Ectodermal cell (in vitro differentiated cells): ENCODE measurements around the gene BRSK2.

ENCODE experiments used
- H3K27ac ChIP-seq: 2 replicates; pipeline ENCODE4 v1.7.0; 2013; ENCODE audit warnings: mild to moderate bottlenecking, low read depth, low read length; ENCODE audit not compliant: insufficient read depth, poor library complexity, severe bottlenecking
- H3K27me3 ChIP-seq: 2 replicates; pipeline ENCODE4 v1.7.0; 2013; ENCODE audit warnings: mild to moderate bottlenecking, low read length; ENCODE audit not compliant: insufficient read depth, control insufficient read depth, poor library complexity, severe bottlenecking
- H3K36me3 ChIP-seq: one replicate; pipeline ENCODE4 v1.7.0; 2013; ENCODE audit warnings: low read length; ENCODE audit not compliant: control insufficient read depth, insufficient read depth
- H3K4me1 ChIP-seq: one replicate; pipeline ENCODE4 v1.7.0; 2013; ENCODE audit warnings: low read length; ENCODE audit not compliant: control insufficient read depth, insufficient read depth
- H3K4me3 ChIP-seq: 2 replicates; pipeline ENCODE4 v1.7.0; 2013; ENCODE audit warnings: low read depth, low read length, control low read depth; ENCODE audit not compliant: insufficient read depth
- H3K9me3 ChIP-seq: 2 replicates; pipeline ENCODE4 v1.7.0; 2013; ENCODE audit warnings: mild to moderate bottlenecking, low read length, moderate library complexity; ENCODE audit not compliant: control insufficient read depth
- WGBS, 2 experiments: methylation state at CpG; one replicate each; pipeline ENCODE4 v1.1.7; 2013; ENCODE audit warnings: missing lambda C conversion rate in 2 of 2; 5-methylcytosine and 5-hydroxymethylcytosine counted together

BRSK2 gene

DNA sequence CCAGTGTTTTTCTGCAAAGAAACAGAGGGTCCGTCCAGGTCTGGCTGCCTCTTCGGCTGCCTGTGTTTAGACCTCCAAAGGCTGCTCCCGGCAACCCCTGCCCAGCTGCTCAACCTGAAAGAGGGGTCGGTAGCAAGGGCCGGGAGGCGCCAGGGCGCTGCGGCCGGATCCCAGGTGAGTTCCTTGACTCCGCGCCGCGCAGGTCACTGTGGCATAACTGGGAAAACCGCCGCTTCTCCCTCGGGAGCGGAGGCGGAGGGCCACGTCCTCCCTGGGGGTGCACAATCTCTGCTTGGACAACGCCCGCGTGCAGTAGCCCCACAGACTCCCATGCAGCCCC is 1.0 kb upstream of the BRSK2 start:
- peak overlapping the region; percentile 51 for H3K4me3 ChIP-seq
- no peaks in the 10 kb centered on the region for H3K36me3 ChIP-seq
- H3K9me3 ChIP-seq, result no peaks in the 10 kb centered on the region
- H3K27me3 ChIP-seq, result peaks cover 29% of the 10 kb centered on the region
- no peak overlapping the region for H3K27ac ChIP-seq
- H3K4me1 ChIP-seq, result peaks cover 13% of the 10 kb centered on the region
- 5% methylated on average over 22 of the region's 22 CpGs for WGBS, 2 experiments

DNA sequence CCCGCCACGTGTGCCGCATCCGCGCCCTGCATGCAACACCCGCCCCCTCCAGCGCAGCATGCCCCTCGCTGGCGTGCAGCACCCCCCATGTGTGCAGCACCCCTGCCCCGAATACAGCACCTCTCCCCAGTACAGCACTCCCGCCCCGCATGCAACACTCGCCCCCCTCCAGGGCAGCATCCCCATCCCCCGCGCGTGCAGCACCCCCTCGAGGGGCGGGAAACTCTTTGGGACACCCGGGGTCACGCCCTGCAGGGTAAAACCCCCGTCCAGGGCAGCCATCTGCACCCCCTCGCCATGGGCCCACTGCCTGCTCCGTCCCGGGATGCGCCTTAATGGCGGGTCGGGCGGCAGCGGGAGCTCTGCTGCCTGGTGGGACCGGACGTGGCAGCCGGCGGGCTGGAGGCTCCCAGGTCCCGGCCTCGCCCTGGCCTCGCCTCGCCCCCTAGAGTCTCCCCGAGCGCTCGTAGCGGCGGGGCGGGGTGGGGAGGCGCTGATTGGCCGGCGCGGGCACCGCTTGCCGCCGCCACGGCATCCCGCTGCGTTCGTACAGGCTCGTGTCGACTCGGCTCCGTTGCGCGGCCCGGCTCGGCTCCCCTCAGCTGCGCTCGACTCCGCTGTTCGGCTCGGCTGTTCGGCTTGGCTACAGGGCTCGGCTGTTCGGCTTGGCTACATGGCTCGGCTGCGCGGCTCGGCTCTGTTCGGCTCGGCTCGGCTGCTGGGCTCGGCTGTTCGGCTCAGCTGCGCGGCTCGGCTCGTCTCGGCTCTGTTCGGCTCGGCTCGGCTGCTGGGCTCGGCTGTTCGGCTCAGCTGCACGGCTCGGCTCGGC is 417 bp upstream of the BRSK2 start:
- Histone ChIP-seq H3K27ac (no peak overlapping the region), H3K9me3 (no peaks in the 10 kb centered on the region), H3K36me3 (no peaks in the 10 kb centered on the region), H3K4me3 (peak overlapping the region; percentile 51), H3K27me3 (peaks cover 29% of the 10 kb centered on the region), H3K4me1 (peaks cover 13% of the 10 kb centered on the region)
- WGBS, 2 experiments, result 0% methylated on average over 92 of the region's 92 CpGs

GRCh38 chr11:1390569-1391164 is 933 bp downstream of the BRSK2 start:
- H3K27ac ChIP-seq, result no peak overlapping the region
- H3K4me3 ChIP-seq, result peak overlapping the region; percentile 51
- no peaks in the 10 kb centered on the region for H3K9me3 ChIP-seq
- no peaks in the 10 kb centered on the region for H3K36me3 ChIP-seq
- WGBS, 2 experiments, result 2% methylated on average over 73 of the region's 73 CpGs
- H3K4me1 ChIP-seq, result peaks cover 13% of the 10 kb centered on the region
- H3K27me3 ChIP-seq, result peaks cover 29% of the 10 kb centered on the region

GRCh38 chr11:1391165-1392075 is 1.7 kb downstream of the BRSK2 start:
- Histone ChIP-seq H3K27ac (no peak overlapping the region), H3K9me3 (no peaks in the 10 kb centered on the region), H3K27me3 (peaks cover 29% of the 10 kb centered on the region), H3K36me3 (no peaks in the 10 kb centered on the region), H3K4me3 (peak overlapping the region; percentile 51), H3K4me1 (peaks cover 13% of the 10 kb centered on the region)
- WGBS, 2 experiments, result 61 to 63% methylated on average over 35 of the region's 35 CpGs

DNA sequence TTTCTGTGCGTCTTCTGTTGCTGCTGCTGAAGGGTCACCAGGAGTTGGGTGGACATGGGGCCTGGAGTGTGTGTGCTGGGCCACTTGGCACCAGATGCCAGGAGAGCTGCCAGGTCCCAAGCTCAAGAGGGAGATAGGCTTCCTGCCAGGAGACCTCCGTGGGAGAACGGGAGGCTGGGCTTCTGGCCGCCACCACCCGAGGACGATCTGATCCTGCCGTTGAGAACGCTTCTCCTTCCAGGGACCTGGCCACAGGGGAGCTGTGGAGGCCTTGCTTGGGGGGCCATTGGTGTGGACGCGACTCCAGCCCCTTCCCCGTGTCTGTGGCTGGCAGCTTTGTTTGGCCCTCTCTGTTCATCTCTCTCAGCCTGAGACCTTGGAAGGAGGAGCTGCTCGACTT is 2.4 kb downstream of the BRSK2 start:
- Histone ChIP-seq H3K27me3 (peaks cover 29% of the 10 kb centered on the region), H3K4me1 (peaks cover 13% of the 10 kb centered on the region), H3K9me3 (no peaks in the 10 kb centered on the region), H3K27ac (no peak overlapping the region), H3K4me3 (no peak overlapping the region), H3K36me3 (no peaks in the 10 kb centered on the region)
- 93% methylated on average over 12 of the region's 12 CpGs for WGBS, 2 experiments

DNA sequence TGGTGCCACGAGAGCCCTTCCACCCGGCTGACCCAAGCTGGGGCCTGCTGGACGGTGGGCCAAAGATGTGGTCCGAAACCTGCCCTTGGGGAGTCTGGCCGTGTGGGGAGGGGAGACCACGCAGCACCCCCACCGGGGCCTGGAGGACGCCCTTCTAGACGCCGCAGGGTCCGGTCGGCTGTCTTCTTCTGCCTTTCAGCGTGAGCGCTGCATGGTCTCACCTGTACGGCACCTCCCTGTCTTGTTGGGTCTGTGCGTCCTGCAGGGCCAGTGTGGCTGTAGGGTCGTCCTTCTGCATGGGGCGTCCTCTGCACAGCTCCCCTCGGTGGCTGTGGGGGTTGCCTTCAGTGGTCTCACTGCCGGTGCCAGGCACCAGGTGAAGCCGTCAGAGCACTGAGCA is 2.8 kb downstream of the BRSK2 start:
- H3K4me3 ChIP-seq, result no peak overlapping the region
- peaks cover 13% of the 10 kb centered on the region for H3K4me1 ChIP-seq
- no peaks in the 10 kb centered on the region for H3K36me3 ChIP-seq
- H3K27me3 ChIP-seq, result peaks cover 28% of the 10 kb centered on the region
- no peaks in the 10 kb centered on the region for H3K9me3 ChIP-seq
- H3K27ac ChIP-seq, result no peak overlapping the region
- 90 to 91% methylated on average over 21 of the region's 21 CpGs for WGBS, 2 experiments

DNA sequence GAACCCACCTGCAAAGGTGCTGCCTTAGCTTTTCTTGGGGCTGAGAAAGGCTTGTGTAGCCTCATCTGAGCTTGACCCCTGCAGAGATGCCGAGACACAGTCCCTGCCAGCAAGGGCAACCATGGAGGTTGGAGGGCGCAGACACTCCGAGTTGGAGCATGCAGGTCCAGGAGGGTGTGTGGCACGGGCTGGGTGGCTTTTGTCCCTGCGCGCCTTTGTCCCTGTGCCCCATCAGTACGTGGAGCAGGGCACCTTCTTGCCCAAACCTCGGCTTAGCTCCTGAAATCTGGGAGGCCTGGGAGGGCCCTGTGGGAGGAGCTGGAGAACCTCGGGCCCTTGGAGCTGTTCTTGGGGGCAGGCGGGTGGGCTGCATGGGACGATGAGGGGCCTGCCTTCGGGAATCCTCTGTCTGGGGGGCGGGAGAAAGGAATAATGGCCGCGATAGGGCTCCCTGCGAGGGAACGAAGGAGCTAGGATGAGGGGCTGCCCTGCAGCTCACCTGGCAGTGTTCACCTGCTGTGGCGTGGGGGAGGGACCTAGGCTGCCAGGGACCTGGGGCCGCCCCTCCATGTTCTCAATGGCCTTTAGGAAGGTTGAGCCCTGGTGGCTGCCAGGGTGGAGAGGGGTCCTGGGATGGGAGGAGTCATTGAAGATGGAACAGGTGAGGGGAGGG is 3.4 kb downstream of the BRSK2 start:
- Histone ChIP-seq H3K36me3 (no peaks in the 10 kb centered on the region), H3K27me3 (peaks cover 22% of the 10 kb centered on the region), H3K4me3 (no peak overlapping the region), H3K27ac (no peak overlapping the region), H3K9me3 (no peaks in the 10 kb centered on the region), H3K4me1 (peaks cover 13% of the 10 kb centered on the region)
- WGBS, 2 experiments, result 94 to 96% methylated on average over 19 of the region's 19 CpGs

DNA sequence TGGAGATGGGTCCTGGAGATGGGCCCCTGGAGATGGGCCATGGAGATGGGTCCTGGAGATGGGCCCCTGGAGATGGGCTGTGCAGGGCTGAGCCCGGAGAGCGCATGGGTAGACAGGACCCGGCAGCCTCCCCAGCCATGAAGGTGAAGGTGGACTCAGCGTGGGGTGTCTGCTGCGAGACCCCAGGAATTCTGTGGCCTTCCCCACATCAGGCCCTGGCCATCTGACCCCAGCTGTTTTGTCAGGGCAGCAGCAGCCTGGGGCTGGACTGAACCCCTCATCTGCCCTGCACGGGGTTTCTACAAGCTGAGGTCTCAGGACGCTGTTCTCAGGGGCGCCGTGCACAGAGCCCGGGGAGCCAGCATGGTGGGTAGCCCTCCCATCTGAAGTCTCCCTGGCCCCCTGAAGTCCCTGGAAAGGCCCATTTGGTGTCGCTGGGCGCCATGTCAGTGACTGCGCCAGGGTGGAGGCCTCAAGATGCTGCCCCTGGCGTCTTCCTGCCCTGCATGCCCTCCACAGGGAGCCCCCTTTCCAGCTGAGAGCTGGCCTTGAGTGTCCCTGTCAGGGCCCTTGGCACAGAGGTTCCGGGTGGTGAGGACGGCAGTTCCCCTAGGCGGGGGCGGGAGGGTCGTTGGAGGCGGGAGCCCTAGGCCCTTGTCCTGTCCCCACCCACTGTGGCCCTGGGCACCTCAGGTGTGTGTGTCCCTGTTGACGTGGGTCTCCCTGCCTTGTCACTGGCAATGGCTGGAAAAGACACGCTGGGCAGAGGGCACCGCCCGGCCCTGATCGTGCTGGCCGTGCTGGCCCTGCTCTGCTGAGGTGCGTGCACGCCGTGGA is 5.4 kb downstream of the BRSK2 start:
- no peaks in the 10 kb centered on the region for H3K36me3 ChIP-seq
- WGBS, 2 experiments, result 95% methylated on average over 29 of the region's 29 CpGs

DNA sequence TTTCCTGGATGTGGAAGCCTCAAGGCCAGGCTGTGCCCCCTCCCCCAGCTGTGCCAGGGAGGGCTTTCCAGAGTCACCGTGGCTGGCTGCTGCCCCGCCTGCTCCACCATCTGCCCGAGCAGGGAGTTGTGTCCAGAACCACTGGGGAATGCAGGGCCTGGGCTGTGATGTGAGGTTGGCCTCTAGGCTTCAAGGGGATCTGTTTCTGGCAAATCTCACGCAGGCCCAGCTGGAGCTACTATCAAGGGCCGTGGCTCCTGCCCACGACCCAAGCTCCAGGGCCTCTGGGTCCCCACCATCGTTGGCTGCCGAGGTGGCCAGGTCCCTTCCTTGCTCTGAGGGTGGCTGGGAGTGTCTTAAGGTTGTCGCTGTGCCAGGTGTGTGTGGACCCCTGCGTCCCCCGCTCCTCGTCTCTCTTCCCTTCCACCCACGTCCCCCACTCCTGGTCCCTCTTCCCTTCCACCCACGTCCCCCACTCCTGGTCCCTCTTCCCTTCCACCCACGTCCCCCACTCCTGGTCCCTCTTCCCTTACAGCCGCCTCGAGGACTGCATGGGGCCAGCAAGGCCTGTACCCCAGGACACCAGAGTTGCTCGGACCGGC is 6.1 kb downstream of the BRSK2 start:
- H3K27ac ChIP-seq, result no peak overlapping the region
- H3K36me3 ChIP-seq, result no peaks in the 10 kb centered on the region
- H3K4me3 ChIP-seq, result no peak overlapping the region
- H3K4me1 ChIP-seq, result peaks cover 7% of the 10 kb centered on the region
- peaks cover 7% of the 10 kb centered on the region for H3K27me3 ChIP-seq
- no peaks in the 10 kb centered on the region for H3K9me3 ChIP-seq
- 87 to 92% methylated on average over 19 of the region's 19 CpGs for WGBS, 2 experiments

More for the DNA sequence above, 5.4 kb downstream of the BRSK2 start:
- Histone ChIP-seq H3K27me3 (peaks cover 10% of the 10 kb centered on the region), H3K4me1 (peaks cover 7% of the 10 kb centered on the region), H3K27ac (no peak overlapping the region), H3K9me3 (no peaks in the 10 kb centered on the region), H3K4me3 (no peak overlapping the region)
